Spleen (tissue), 11 donors: ENCODE measurements around the gene KCNQ5. TPM values are rescaled to one million over a fixed set of nuclear protein-coding genes. Genes with fewer than 3 reads are reported as not detected.

Source experiments
- DNase-seq: peaks from one replicate; pipeline ENCODE4 v3.0.0-alpha.2; 2020
- H3K27ac ChIP-seq, 8 donors: fragments of 200-600 bp; sonication (generic) in 7 of 8; 1 replicate in 4 of 8; 2 replicates in 4 of 8; pipeline versions ENCODE4 v1.5.0 to v1.8.0; 2016 to 2021; ENCODE audit warnings: inconsistent platforms in 4 of 8, mild to moderate bottlenecking in 4 of 8, moderate library complexity in 1 of 8
- H3K27me3 ChIP-seq, 7 donors: fragments of 200-600 bp; sonication (generic) in 6 of 7; replicated peaks in 1 of 7; 1 replicate in 4 of 7; 2 replicates in 3 of 7; pipeline versions ENCODE4 v1.5.0 to v1.8.0; 2016 to 2021; ENCODE audit warnings: inconsistent platforms in 3 of 7, mild to moderate bottlenecking in 1 of 7
- H3K36me3 ChIP-seq, 6 donors: fragments of 200-600 bp; sonication (generic) in 5 of 6; 1 replicate in 4 of 6; 2 replicates in 2 of 6; pipeline versions ENCODE4 v1.5.0 to v1.8.0; 2016 to 2021; ENCODE audit warnings: inconsistent platforms in 2 of 6
- H3K4me1 ChIP-seq, 6 donors: fragments of 200-600 bp; sonication (generic) in 5 of 6; 1 replicate in 3 of 6; 2 replicates in 3 of 6; pipeline versions ENCODE4 v1.5.0 to v1.8.0; 2016 to 2021; ENCODE audit warnings: inconsistent platforms in 3 of 6
- H3K4me3 ChIP-seq, 8 donors: fragments of 200-600 bp; sonication (generic) in 7 of 8; 1 replicate in 4 of 8; 2 replicates in 4 of 8; pipeline versions ENCODE4 v1.5.0 to v1.8.0; 2016 to 2021; ENCODE audit warnings: inconsistent platforms in 4 of 8, mild to moderate bottlenecking in 4 of 8, moderate library complexity in 2 of 8
- H3K9me3 ChIP-seq, 8 donors: fragments of 200-600 bp; sonication (generic) in 7 of 8; 1 replicate in 4 of 8; 2 replicates in 4 of 8; pipeline versions ENCODE4 v1.5.0 to v1.8.0; 2016 to 2021; ENCODE audit warnings: inconsistent platforms in 4 of 8
- CTCF ChIP-seq, 11 experiments: fragments of 200-600 bp in 7 of 11; fragments of 450-650 bp in 4 of 11; sonication (generic) in 4 of 11; IDR thresholded peaks in 8 of 11; conservative IDR thresholded peaks in 3 of 11; 1 replicate in 7 of 11; 2 replicates in 4 of 11; pipeline versions ENCODE4 v1.4.0 to v1.8.0; 2016 to 2021; ENCODE audit warnings: antibody characterized with exemption in 11 of 11, inconsistent platforms in 4 of 11, mild to moderate bottlenecking in 1 of 11
- POLR2A ChIP-seq, 3 donors: fragments of 450-650 bp; IDR thresholded peaks; one replicate each; pipeline ENCODE4 v1.5.1; 2017; ENCODE audit warnings: antibody characterized with exemption in 3 of 3, mild to moderate bottlenecking in 1 of 3
- POLR2AphosphoS5 ChIP-seq, 3 donors: sonication (generic); formaldehyde crosslinking; IDR thresholded peaks; one replicate each; pipeline ENCODE4 v1.5.1; 2017; ENCODE audit warnings: antibody characterized with exemption in 3 of 3
- WGBS, 5 donors: extraction: QIAGEN DNeasy Blood & Tissue Kit in 3 of 5; methylation state at CpG; one replicate each; pipeline versions ENCODE4 v1.1.5 to v1.1.7; 2013 to 2018; 5-methylcytosine and 5-hydroxymethylcytosine counted together
- intact Hi-C: fragments of 100-400 bp; cut with DNase I; formaldehyde crosslinking; loops from one replicate; pipeline ENCODE4 v1.15.0; 2023; ENCODE audit warnings: low total_unique reads
- polyA plus RNA-seq, 3 donors: library from polyadenylated mRNA; stranded (reverse); fragments of 200-250 nt; gene quantifications; one replicate each; pipeline ENCODE4 v1.2.1, GENCODE V29; 2013
- total RNA-seq, 7 donors: library from RNA; depleted of rRNA in 3 of 7; stranded (reverse); fragments of >200 nt in 3 of 7; fragmentation: NEBNext Ultra II Directional in 4 of 7; extraction: Animal tissue kit (Norgen Biotek cat#: 25700) in 4 of 7; gene quantifications; one replicate each; pipeline versions ENCODE4 v1.1.0 to v1.2.1, GENCODE V29; 2016 to 2021
- donor health status: healthy with polysubstance abuse.
- donor health status: DM: no; HTN: no; CAD: no; lungs with moderate emphysema.
- donor health status: DM: no; HTN: no; CAD: no.
- donor health status: Bipolar disorder and iron deficiency.
- donor health status: healthy.
- donor health status: DM: no; HTN: no; CAD: no.
- donor health status: DM: yes; HTN: yes; CAD: no.

KCNQ5 gene
- total and polyA plus RNA-seq, 10 donors: 1.3 to 8.7 (median 4.4) TPM

GRCh38 chr6:72939004-72939403 lies 317.1 kb downstream of the KCNQ5 start:
- TF ChIP-seq POLR2A (IDR thresholded peaks at IDR 0.05) (no peak), CTCF (IDR thresholded peaks at IDR 0.05 in 8 of 11, conservative IDR thresholded peaks at IDR 0.05 in 3 of 11) (no peak), POLR2AphosphoS5 (IDR thresholded peaks at IDR 0.05) (no peak)
- DNase-seq: no peak
- intact Hi-C loops: no loop called here
- Histone ChIP-seq H3K27ac (no peak overlapping the region), H3K27me3 (no peaks in the 10 kb centered on the region), H3K36me3 (no peaks in the 10 kb centered on the region), H3K4me3 (no peak overlapping the region), H3K4me1 (no peaks in the 10 kb centered on the region), H3K9me3 (no peaks in the 10 kb centered on the region)
- 80 to 95% (median 85%) methylated on average over 8 of the region's 8 CpGs for WGBS, 5 donors

- Histone ChIP-seq H3K4me1 (no peaks in the 10 kb centered on the region), H3K9me3 (no peaks in the 10 kb centered on the region), H3K27me3 (no peaks in the 10 kb centered on the region), H3K4me3 (no peak overlapping the region), H3K27ac (no peak overlapping the region), H3K36me3 (no peaks in the 10 kb centered on the region)
- intact Hi-C loops: no loop called here
- no peak for DNase-seq
- 96 to 98% (median 97%) methylated on average over 7 of the region's 7 CpGs for WGBS, 5 donors
- no peak for TF ChIP-seq CTCF (IDR thresholded peaks at IDR 0.05 in 8 of 11, conservative IDR thresholded peaks at IDR 0.05 in 3 of 11)
- no peak for TF ChIP-seq POLR2AphosphoS5 (IDR thresholded peaks at IDR 0.05)
- TF ChIP-seq POLR2A (IDR thresholded peaks at IDR 0.05): no peak
Measured at GRCh38 chr6:72940265-72940664, 318.4 kb downstream of the KCNQ5 start.

GRCh38 chr6:72941263-72941662 lies 319.4 kb downstream of the KCNQ5 start:
- TF ChIP-seq CTCF (IDR thresholded peaks at IDR 0.05 in 8 of 11, conservative IDR thresholded peaks at IDR 0.05 in 3 of 11): no peak
- no peak overlapping the region for H3K27ac ChIP-seq
- no peaks in the 10 kb centered on the region for H3K27me3 ChIP-seq
- intact Hi-C loops: no loop called here
- WGBS, 5 donors: 87 to 100% (median 100%) methylated on average over 1 of the region's 1 CpG
- DNase-seq: no peak
- no peaks in the 10 kb centered on the region for H3K9me3 ChIP-seq
- H3K4me1 ChIP-seq: no peaks in the 10 kb centered on the region
- H3K4me3 ChIP-seq: no peak overlapping the region
- no peaks in the 10 kb centered on the region for H3K36me3 ChIP-seq

GRCh38 chr6:72941751-72942150 lies 319.9 kb downstream of the KCNQ5 start:
- no peak overlapping the region for H3K4me3 ChIP-seq
- H3K36me3 ChIP-seq: no peaks in the 10 kb centered on the region
- H3K27ac ChIP-seq: no peak overlapping the region
- H3K27me3 ChIP-seq: no peaks in the 10 kb centered on the region
- no peak for TF ChIP-seq CTCF (IDR thresholded peaks at IDR 0.05 in 8 of 11, conservative IDR thresholded peaks at IDR 0.05 in 3 of 11)
- no peaks in the 10 kb centered on the region for H3K9me3 ChIP-seq
- DNase-seq: no peak
- 85 to 97% (median 95%) methylated on average over 1 of the region's 1 CpG for WGBS, 5 donors
- no peaks in the 10 kb centered on the region for H3K4me1 ChIP-seq
- intact Hi-C loops: no loop called here
